ENCODE data around the gene EPHB1. TPM values are rescaled to one million over a fixed set of nuclear protein-coding genes. Genes with fewer than 3 reads are reported as not detected.
A peak's percentile ranks its signal among the peaks of the same experiment; 100 is the strongest.

EPHB1 gene
- polyA plus RNA-seq, 6 donors from 2014 or later, result not detected

GRCh38 chr3:135238236-135238830 lies 443.3 kb downstream of the EPHB1 start:
- Mint-ChIP-seq H3K36me3 (no peaks in the 10 kb centered on the region), H3K4me3 (no peak overlapping the region), H3K27me3 (peaks cover 0 to 6% (median 0%) of the 10 kb centered on the region in 3 donors), H3K9me3 (peaks cover 0 to 13% (median 3%) of the 10 kb centered on the region in 7 donors), H3K27ac (peak overlapping the region in 1 of 6 donors; percentile 80), H3K4me1 (no peaks in the 10 kb centered on the region)
- ATAC-seq (ENCODE audit: low read depth in 2 of 2) (no peak), DNase-seq (no peak)

GRCh38 chr3:135238871-135239614 lies 444.0 kb downstream of the EPHB1 start:
- ATAC-seq (ENCODE audit: low read depth in 2 of 2) (no peak), DNase-seq (no peak)
- no peak overlapping the region for H3K4me3 Mint-ChIP-seq
- no peak overlapping the region for H3K27ac Mint-ChIP-seq
- H3K4me1 Mint-ChIP-seq, result no peaks in the 10 kb centered on the region
- H3K27me3 Mint-ChIP-seq, result peaks cover 0 to 6% (median 0%) of the 10 kb centered on the region in 3 donors
- H3K9me3 Mint-ChIP-seq, result peaks cover 0 to 10% (median 2%) of the 10 kb centered on the region in 7 donors
- no peaks in the 10 kb centered on the region for H3K36me3 Mint-ChIP-seq

- no peak for DNase-seq
- H3K27ac Mint-ChIP-seq, result no peak overlapping the region
- no peak for ATAC-seq (ENCODE audit: low read depth in 2 of 2)
- H3K4me1 Mint-ChIP-seq, result no peaks in the 10 kb centered on the region
- H3K9me3 Mint-ChIP-seq, result peaks cover 0 to 7% (median 0%) of the 10 kb centered on the region in 7 donors
- H3K36me3 Mint-ChIP-seq, result no peaks in the 10 kb centered on the region
- no peak overlapping the region for H3K4me3 Mint-ChIP-seq
- peaks cover 0 to 6% (median 0%) of the 10 kb centered on the region in 3 donors for H3K27me3 Mint-ChIP-seq
These were observed 444.5 kb downstream of the EPHB1 start for GRCh38 chr3:135239615-135239884.

GRCh38 chr3:135240426-135240825 lies 445.4 kb downstream of the EPHB1 start:
- H3K4me1 Mint-ChIP-seq, result no peaks in the 10 kb centered on the region
- peaks cover 0 to 7% (median 0%) of the 10 kb centered on the region in 7 donors for H3K9me3 Mint-ChIP-seq
- H3K27me3 Mint-ChIP-seq, result peaks cover 0 to 6% (median 0%) of the 10 kb centered on the region in 3 donors
- no peak overlapping the region for H3K27ac Mint-ChIP-seq
- no peaks in the 10 kb centered on the region for H3K36me3 Mint-ChIP-seq
- DNase-seq (no peak), ATAC-seq (ENCODE audit: low read depth in 2 of 2) (no peak)
- no peak overlapping the region for H3K4me3 Mint-ChIP-seq

GRCh38 chr3:135242285-135242684 lies 447.2 kb downstream of the EPHB1 start:
- Mint-ChIP-seq H3K9me3 (no peaks in the 10 kb centered on the region), H3K4me3 (no peak overlapping the region), H3K4me1 (no peaks in the 10 kb centered on the region), H3K27ac (no peak overlapping the region), H3K27me3 (peaks cover 0 to 6% (median 0%) of the 10 kb centered on the region in 3 donors), H3K36me3 (no peaks in the 10 kb centered on the region)
- ATAC-seq (ENCODE audit: low read depth in 2 of 2) (no peak), DNase-seq (no peak)

- H3K36me3 Mint-ChIP-seq, result no peaks in the 10 kb centered on the region
- no peak overlapping the region for H3K4me3 Mint-ChIP-seq
- DNase-seq (no peak), ATAC-seq (ENCODE audit: low read depth in 2 of 2) (no peak)
- H3K27me3 Mint-ChIP-seq, result peaks cover 0 to 6% (median 0%) of the 10 kb centered on the region in 3 donors
- H3K27ac Mint-ChIP-seq, result no peak overlapping the region
- H3K9me3 Mint-ChIP-seq, result no peaks in the 10 kb centered on the region
- no peaks in the 10 kb centered on the region for H3K4me1 Mint-ChIP-seq
These were observed 448.6 kb downstream of the EPHB1 start for GRCh38 chr3:135243616-135244015.

- no peaks in the 10 kb centered on the region for H3K9me3 Mint-ChIP-seq
- ATAC-seq (ENCODE audit: low read depth in 2 of 2) (no peak), DNase-seq (no peak)
- H3K27ac Mint-ChIP-seq, result no peak overlapping the region
- no peaks in the 10 kb centered on the region for H3K27me3 Mint-ChIP-seq
- no peaks in the 10 kb centered on the region for H3K36me3 Mint-ChIP-seq
- no peak overlapping the region for H3K4me3 Mint-ChIP-seq
- H3K4me1 Mint-ChIP-seq, result no peaks in the 10 kb centered on the region
These were observed 451.0 kb downstream of the EPHB1 start for GRCh38 chr3:135246027-135246426.

GRCh38 chr3:135248213-135248612 lies 453.2 kb downstream of the EPHB1 start:
- no peak overlapping the region for H3K4me3 Mint-ChIP-seq
- no peaks in the 10 kb centered on the region for H3K4me1 Mint-ChIP-seq
- ATAC-seq (ENCODE audit: low read depth in 2 of 2), result no peak
- no peaks in the 10 kb centered on the region for H3K36me3 Mint-ChIP-seq
- H3K27me3 Mint-ChIP-seq, result no peaks in the 10 kb centered on the region
- no peak overlapping the region for H3K27ac Mint-ChIP-seq
- DNase-seq, result no peak
- H3K9me3 Mint-ChIP-seq, result no peaks in the 10 kb centered on the region

- H3K36me3 Mint-ChIP-seq, result no peaks in the 10 kb centered on the region
- no peaks in the 10 kb centered on the region for H3K27me3 Mint-ChIP-seq
- no peak for DNase-seq
- H3K27ac Mint-ChIP-seq, result peak overlapping the region in 1 of 6 donors; percentile 42
- no peak for ATAC-seq (ENCODE audit: low read depth in 2 of 2)
- H3K4me3 Mint-ChIP-seq, result no peak overlapping the region
- no peaks in the 10 kb centered on the region for H3K9me3 Mint-ChIP-seq
- H3K4me1 Mint-ChIP-seq, result no peaks in the 10 kb centered on the region
These were observed 454.1 kb downstream of the EPHB1 start for GRCh38 chr3:135249186-135249585.

- Mint-ChIP-seq H3K4me3 (no peak overlapping the region), H3K9me3 (peaks cover 0 to 12% (median 5%) of the 10 kb centered on the region in 7 donors)
- no peak for ATAC-seq (ENCODE audit: low read depth in 2 of 2)
These were observed 463.9 kb downstream of the EPHB1 start for GRCh38 chr3:135258916-135259315.

GRCh38 chr3:135260025-135260424 lies 465.0 kb downstream of the EPHB1 start:
- no peak for DNase-seq
- Mint-ChIP-seq H3K4me1 (no peaks in the 10 kb centered on the region), H3K4me3 (no peak overlapping the region), H3K9me3 (peaks cover 0 to 12% (median 6%) of the 10 kb centered on the region in 7 donors), H3K36me3 (no peaks in the 10 kb centered on the region), H3K27me3 (peaks cover 0 to 9% (median 0%) of the 10 kb centered on the region in 3 donors), H3K27ac (no peak overlapping the region)
- ATAC-seq (ENCODE audit: low read depth in 2 of 2), result no peak

More at GRCh38 chr3:135258916-135259315, 463.9 kb downstream of the EPHB1 start:
- Mint-ChIP-seq H3K27ac (no peak overlapping the region), H3K36me3 (no peaks in the 10 kb centered on the region), H3K4me1 (no peaks in the 10 kb centered on the region), H3K27me3 (peaks cover 0 to 9% (median 0%) of the 10 kb centered on the region in 3 donors)
- DNase-seq, result no peak

- Mint-ChIP-seq H3K27ac (no peak overlapping the region), H3K4me1 (no peaks in the 10 kb centered on the region), H3K4me3 (no peak overlapping the region), H3K36me3 (no peaks in the 10 kb centered on the region), H3K9me3 (peaks cover 3 to 12% (median 4%) of the 10 kb centered on the region in 7 donors), H3K27me3 (peaks cover 0 to 9% (median 0%) of the 10 kb centered on the region in 3 donors)
- ATAC-seq (ENCODE audit: low read depth in 2 of 2) (no peak), DNase-seq (no peak)
These were observed 466.2 kb downstream of the EPHB1 start for GRCh38 chr3:135261214-135261775.

- no peaks in the 10 kb centered on the region for H3K4me1 Mint-ChIP-seq
- H3K9me3 Mint-ChIP-seq, result peaks cover 0 to 12% (median 4%) of the 10 kb centered on the region in 7 donors
- ATAC-seq (ENCODE audit: low read depth in 2 of 2), result no peak
- H3K27me3 Mint-ChIP-seq, result peaks cover 0 to 9% (median 0%) of the 10 kb centered on the region in 3 donors
- no peak overlapping the region for H3K4me3 Mint-ChIP-seq
- no peak for DNase-seq
- H3K36me3 Mint-ChIP-seq, result no peaks in the 10 kb centered on the region
- no peak overlapping the region for H3K27ac Mint-ChIP-seq
These were observed 466.9 kb downstream of the EPHB1 start for GRCh38 chr3:135261916-135262315.

GRCh38 chr3:135262441-135262840 lies 467.4 kb downstream of the EPHB1 start:
- Mint-ChIP-seq H3K9me3 (peaks cover 0 to 12% (median 4%) of the 10 kb centered on the region in 7 donors), H3K36me3 (no peaks in the 10 kb centered on the region), H3K27me3 (peaks cover 0 to 9% (median 0%) of the 10 kb centered on the region in 3 donors), H3K4me1 (no peaks in the 10 kb centered on the region), H3K27ac (no peak overlapping the region), H3K4me3 (no peak overlapping the region)
- no peak for DNase-seq
- ATAC-seq (ENCODE audit: low read depth in 2 of 2), result no peak

Data from naive B cell (primary cell).